HG03439 (cell line): ENCODE results near the gene RASD1.
"Not testable (repeated sequence)": the region's sequence is repeated elsewhere in the genome, so short reads cannot be mapped to it uniquely, and the experiment has no call there.

Experiments
- ATAC-seq: cut with Tn5 transposase; IDR thresholded peaks from one replicate; pipeline ENCODE4 v1.9.1; 2021; ENCODE audit warnings: mild to moderate bottlenecking, moderate library complexity; ENCODE audit not compliant: unreplicated experiment

The RASD1 gene

GRCh38 chr17:17472333-17472920 lies 23.8 kb downstream of the RASD1 start:
- no peak for ATAC-seq

GRCh38 chr17:17469996-17470395 lies 26.2 kb downstream of the RASD1 start:
- ATAC-seq, result no peak

- no peak for ATAC-seq
Measured at GRCh38 chr17:17469358-17469757, 26.8 kb downstream of the RASD1 start.

GRCh38 chr17:17468217-17469010 lies 27.8 kb downstream of the RASD1 start:
- no peak for ATAC-seq

- no peak for ATAC-seq
Measured at GRCh38 chr17:17467720-17468119, 28.5 kb downstream of the RASD1 start.

GRCh38 chr17:17467016-17467415 lies 29.2 kb downstream of the RASD1 start:
- no peak for ATAC-seq

GRCh38 chr17:17466511-17466910 lies 29.7 kb downstream of the RASD1 start:
- ATAC-seq, result no peak

- not testable (repeated sequence) for ATAC-seq
Measured at GRCh38 chr17:17465878-17466277, 30.3 kb downstream of the RASD1 start.

GRCh38 chr17:17463821-17464220 lies 32.4 kb downstream of the RASD1 start:
- ATAC-seq, result no peak

- no peak for ATAC-seq
Measured at GRCh38 chr17:17462048-17462824, 34.0 kb downstream of the RASD1 start.

GRCh38 chr17:17460038-17460437 lies 36.2 kb downstream of the RASD1 start:
- no peak for ATAC-seq

- ATAC-seq, result no peak
Measured at GRCh38 chr17:17457680-17458079, 38.5 kb downstream of the RASD1 start.

GRCh38 chr17:17456251-17456650 lies 39.9 kb downstream of the RASD1 start:
- ATAC-seq, result no peak

GRCh38 chr17:17455173-17455572 lies 41.0 kb downstream of the RASD1 start:
- ATAC-seq, result no peak

GRCh38 chr17:17454700-17455099 lies 41.5 kb downstream of the RASD1 start:
- ATAC-seq, result not testable (repeated sequence)

GRCh38 chr17:17454276-17454675 lies 41.9 kb downstream of the RASD1 start:
- no peak for ATAC-seq

GRCh38 chr17:17453088-17453487 lies 43.1 kb downstream of the RASD1 start:
- no peak for ATAC-seq

- no peak for ATAC-seq
Measured at GRCh38 chr17:17448723-17449122, 47.5 kb downstream of the RASD1 start.

- ATAC-seq, result no peak
Measured at GRCh38 chr17:17448076-17448475, 48.1 kb downstream of the RASD1 start.

GRCh38 chr17:17447264-17447663 lies 48.9 kb downstream of the RASD1 start:
- ATAC-seq, result no peak

- ATAC-seq, result no peak
Measured at GRCh38 chr17:17446666-17447155, 49.5 kb downstream of the RASD1 start.
